WTC11 (cell line): ENCODE results near the gene NDUFS2.

Experiments used
- CREM ChIP-seq: sonication (generic); formaldehyde crosslinking; IDR thresholded peaks from 2 replicates; pipeline ENCODE4 v1.8.1; 2022; ENCODE audit warnings: mild to moderate bottlenecking, missing genetic modification reagents, moderate library complexity
- CTCF ChIP-seq: fragments of 200-600 bp; IDR thresholded peaks from 2 replicates; pipeline ENCODE4 v1.8.0; 2022; ENCODE audit warnings: antibody characterized with exemption
- E2F5 ChIP-seq: sonication (generic); formaldehyde crosslinking; IDR thresholded peaks from 2 replicates; pipeline ENCODE4 v1.8.1; 2022; ENCODE audit warnings: mild to moderate bottlenecking, moderate library complexity, missing genetic modification reagents
- IRF2 ChIP-seq: sonication (generic); formaldehyde crosslinking; IDR thresholded peaks from 2 replicates; pipeline ENCODE4 v1.8.0; 2022; ENCODE audit warnings: low read depth, missing genetic modification reagents, borderline replicate concordance
- JUN ChIP-seq: sonication (generic); formaldehyde crosslinking; IDR thresholded peaks from 2 replicates; pipeline ENCODE4 v1.8.0; 2023; ENCODE audit warnings: mild to moderate bottlenecking, missing genetic modification reagents
- MAX ChIP-seq: sonication (generic); formaldehyde crosslinking; IDR thresholded peaks from 2 replicates; pipeline ENCODE4 v1.8.0; 2022; ENCODE audit warnings: mild to moderate bottlenecking, missing genetic modification reagents
- PREB ChIP-seq: sonication (generic); formaldehyde crosslinking; IDR thresholded peaks from 2 replicates; pipeline ENCODE4 v1.8.1; 2022; ENCODE audit warnings: mild to moderate bottlenecking, missing genetic modification reagents, moderate library complexity, borderline replicate concordance

- TF ChIP-seq CTCF (no peak), JUN (CRISPR knock-in tag) (no peak), E2F5 (CRISPR knock-in tag) (no peak), PREB (CRISPR knock-in tag) (no peak), MAX (CRISPR knock-in tag) (no peak), CREM (no peak), IRF2 (no peak)
These were observed 3.2 kb upstream of the NDUFS2 start, which contains the start of gene ADAMTS4 for GRCh38 chr1:161198897-161199431.
